Retinal pigment epithelial cell (primary cell): Measurements from ENCODE around the gene ME1.
A peak's percentile ranks its signal among the peaks of the same experiment; 100 is the strongest.

Experiments used
- DNase-seq: peaks from one replicate; pipeline ENCODE4 v3.0.0-alpha.2; 2010; ENCODE audit warnings: low read depth
- H3K4me3 ChIP-seq: 2 replicates; pipeline ENCODE4 v1.5.1; 2011; ENCODE audit warnings: mild to moderate bottlenecking, low read length, control low read depth, moderate library complexity
- TF ChIP-seq, protein P1 (sequence below): conservative IDR thresholded peaks from 2 replicates; pipeline ENCODE4 v1.5.1; 2011; ENCODE audit warnings: low read depth, low read length, control low read depth, inconsistent platforms

The ME1 gene

DNA sequence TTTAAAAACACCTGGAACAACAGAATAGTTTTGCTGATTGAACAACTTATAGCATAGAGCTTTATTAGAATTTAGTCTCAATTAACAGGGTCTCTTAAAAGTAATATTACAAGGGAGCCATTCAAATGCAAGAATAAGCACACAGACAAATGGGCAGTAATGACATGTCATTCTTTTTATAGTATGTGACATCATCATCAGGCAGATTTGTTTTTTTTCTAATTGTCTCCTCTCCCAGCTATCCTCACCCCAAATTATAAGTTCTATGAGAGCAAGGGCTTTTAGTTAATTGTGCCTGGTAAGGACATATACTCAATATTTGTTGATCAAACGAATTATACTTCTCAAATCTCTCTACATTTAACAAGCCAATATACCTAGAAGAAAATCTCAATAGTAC lies 248.7 kb downstream of the ME1 start:
- DNase-seq, result no peak
- H3K4me3 ChIP-seq, result no peak overlapping the region
- TF ChIP-seq, protein P1, sequence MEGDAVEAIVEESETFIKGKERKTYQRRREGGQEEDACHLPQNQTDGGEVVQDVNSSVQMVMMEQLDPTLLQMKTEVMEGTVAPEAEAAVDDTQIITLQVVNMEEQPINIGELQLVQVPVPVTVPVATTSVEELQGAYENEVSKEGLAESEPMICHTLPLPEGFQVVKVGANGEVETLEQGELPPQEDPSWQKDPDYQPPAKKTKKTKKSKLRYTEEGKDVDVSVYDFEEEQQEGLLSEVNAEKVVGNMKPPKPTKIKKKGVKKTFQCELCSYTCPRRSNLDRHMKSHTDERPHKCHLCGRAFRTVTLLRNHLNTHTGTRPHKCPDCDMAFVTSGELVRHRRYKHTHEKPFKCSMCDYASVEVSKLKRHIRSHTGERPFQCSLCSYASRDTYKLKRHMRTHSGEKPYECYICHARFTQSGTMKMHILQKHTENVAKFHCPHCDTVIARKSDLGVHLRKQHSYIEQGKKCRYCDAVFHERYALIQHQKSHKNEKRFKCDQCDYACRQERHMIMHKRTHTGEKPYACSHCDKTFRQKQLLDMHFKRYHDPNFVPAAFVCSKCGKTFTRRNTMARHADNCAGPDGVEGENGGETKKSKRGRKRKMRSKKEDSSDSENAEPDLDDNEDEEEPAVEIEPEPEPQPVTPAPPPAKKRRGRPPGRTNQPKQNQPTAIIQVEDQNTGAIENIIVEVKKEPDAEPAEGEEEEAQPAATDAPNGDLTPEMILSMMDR, result no peak

DNA sequence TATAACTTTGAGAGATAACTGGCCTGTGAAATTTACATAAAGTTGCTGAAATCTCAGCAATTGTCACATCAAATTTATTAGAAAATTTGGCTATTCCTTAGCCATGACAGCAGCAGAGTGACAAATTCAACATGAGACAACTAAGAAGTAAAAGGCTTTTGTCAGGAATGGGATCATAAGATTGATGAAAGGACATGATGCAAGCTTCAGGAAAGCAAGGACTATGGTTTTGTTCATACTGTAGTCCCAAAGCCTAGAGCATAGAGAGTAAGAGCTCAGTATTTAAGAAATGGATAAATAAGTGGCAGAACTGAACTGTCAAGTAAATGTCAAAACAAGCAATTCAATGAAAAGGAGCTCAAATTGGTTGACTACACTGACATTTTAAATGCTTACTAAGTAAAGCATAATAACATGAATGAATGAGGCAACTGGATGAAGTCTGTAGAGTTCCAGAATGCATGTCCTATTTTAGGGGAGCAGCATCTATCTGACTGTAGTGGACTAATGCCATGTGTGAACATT lies 250.4 kb downstream of the ME1 start:
- no peak overlapping the region for H3K4me3 ChIP-seq
- TF ChIP-seq, protein P1, result no peak
- no peak for DNase-seq

DNA sequence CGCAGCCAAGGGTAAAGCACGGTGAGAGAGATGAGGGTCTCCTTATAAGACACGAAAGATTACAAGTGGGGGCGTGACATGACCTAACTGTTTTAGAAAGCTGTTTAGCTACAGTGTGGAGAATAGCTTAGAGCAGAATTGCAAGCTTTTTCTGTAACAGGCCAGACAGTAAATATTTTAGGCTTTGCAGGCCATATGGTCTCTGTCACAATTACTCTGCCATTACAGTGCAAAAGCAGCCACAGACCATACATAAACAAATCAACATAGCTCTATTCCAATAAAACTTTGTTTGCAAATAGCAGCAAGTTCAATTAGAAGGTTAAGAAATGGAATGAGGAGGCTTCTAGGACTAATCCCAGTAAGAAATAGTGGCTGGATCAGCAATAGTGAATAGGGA lies 254.6 kb downstream of the ME1 start:
- TF ChIP-seq, protein P1, result no peak
- no peak for DNase-seq
- H3K4me3 ChIP-seq, result no peak overlapping the region

DNA sequence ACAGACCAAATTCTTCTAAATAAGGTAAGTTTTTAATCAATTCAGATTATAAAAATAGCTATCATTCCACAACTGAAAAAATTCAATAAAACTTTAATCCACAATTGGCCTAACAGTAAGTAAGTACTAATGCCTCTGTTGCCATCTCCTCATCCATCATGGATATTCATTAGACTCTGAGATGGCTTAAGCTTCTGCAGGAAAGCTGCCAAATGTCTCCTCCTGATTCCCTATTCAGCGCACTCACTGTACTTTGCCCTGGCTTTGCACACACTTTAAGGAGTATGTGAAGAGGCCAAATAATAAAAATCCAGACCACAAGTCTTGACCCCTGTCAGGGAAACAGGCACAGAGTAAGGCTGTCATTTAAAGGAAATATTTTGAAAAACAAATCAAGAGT lies 261.3 kb downstream of the ME1 start:
- DNase-seq, result peak; percentile 75
- TF ChIP-seq, protein P1, result no peak
- no peak overlapping the region for H3K4me3 ChIP-seq

DNA sequence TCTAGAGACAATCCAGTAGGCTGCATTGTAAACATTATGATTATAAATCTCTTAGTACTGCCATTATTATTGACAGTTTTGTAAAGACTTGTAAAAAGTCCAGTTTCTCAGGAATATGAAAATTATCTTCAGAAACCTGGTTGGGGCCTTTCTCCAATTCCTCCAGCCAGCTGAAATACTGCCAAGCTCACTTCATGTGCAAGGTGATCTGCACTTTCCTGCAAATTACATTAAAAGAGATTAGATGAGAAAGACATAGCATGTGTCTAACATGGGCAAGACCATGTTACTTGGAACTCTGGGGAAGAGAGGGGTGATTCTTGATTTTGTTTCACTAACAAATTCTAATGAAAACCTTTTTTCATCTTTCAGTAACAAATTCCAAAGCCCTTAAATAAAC lies 261.7 kb downstream of the ME1 start:
- TF ChIP-seq, protein P1, result no peak
- no peak for DNase-seq

DNA sequence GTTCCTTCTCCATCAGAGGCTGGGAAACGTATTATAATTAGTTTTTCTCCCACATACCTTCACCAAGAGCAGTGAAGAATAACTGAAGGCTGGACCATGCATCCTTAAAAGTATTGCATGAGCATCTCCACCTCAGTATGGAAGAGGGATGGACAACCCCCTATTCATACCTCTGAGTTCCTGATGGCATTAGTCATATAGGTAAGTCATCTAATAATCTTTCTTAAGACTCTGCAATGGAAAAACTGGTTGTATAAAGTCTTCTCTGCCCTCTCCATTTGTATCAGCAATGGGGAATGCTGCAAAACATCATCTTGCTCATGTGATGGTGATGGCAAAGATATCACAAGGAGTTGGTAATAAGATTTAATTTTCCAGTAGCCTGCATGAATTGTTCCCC lies 262.3 kb downstream of the ME1 start:
- TF ChIP-seq, protein P1, result no peak
- H3K4me3 ChIP-seq, result no peak overlapping the region
- DNase-seq, result no peak

More for the DNA sequence above, 261.7 kb downstream of the ME1 start:
- no peak overlapping the region for H3K4me3 ChIP-seq

DNA sequence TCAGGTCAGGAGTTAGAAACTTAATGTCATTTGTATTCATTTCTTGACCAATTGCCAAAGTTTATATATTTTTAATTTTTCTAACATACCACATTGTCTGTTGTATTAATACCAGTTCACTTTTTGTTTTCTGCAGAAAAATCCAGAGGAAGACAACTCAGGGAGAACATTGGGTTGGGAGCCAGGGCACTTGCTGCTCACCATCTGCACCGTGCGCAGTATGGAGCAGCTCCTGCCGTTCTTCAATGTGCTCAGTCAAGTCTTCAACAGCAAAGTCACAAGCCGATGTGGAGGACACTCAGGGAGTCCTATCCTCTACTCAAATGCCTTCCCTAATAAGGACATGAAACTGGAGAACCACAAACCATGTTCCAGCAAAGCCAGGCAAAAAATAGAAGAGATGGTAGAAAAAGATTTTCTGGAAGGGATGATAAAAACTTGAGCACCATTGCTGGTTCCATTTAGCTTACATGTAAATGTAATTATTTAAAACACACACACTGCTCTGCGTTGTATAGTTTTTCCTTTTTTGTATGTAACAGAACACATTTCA lies 263.0 kb downstream of the ME1 start:
- DNase-seq, result no peak
- no peak overlapping the region for H3K4me3 ChIP-seq
- TF ChIP-seq, protein P1, result no peak
